Muscle layer of colon (tissue), 2 donors: ENCODE results near the gene RABL6.

Experiments
- H3K27ac ChIP-seq: one replicate; pipeline ENCODE4 v1.7.0; 2013; ENCODE audit warnings: low read depth, mild to moderate bottlenecking, low read length, moderate library complexity
- H3K27me3 ChIP-seq, 2 donors: one replicate each; pipeline ENCODE4 v1.7.0; 2013; ENCODE audit warnings: low read length in 2 of 2, mild to moderate bottlenecking in 2 of 2; ENCODE audit not compliant: insufficient read depth in 2 of 2, control insufficient read depth in 1 of 2
- H3K36me3 ChIP-seq: one replicate; pipeline ENCODE4 v1.7.0; 2013; ENCODE audit warnings: mild to moderate bottlenecking, low read length; ENCODE audit not compliant: insufficient read depth
- H3K4me1 ChIP-seq: one replicate; pipeline ENCODE4 v1.7.0; 2013; ENCODE audit warnings: mild to moderate bottlenecking, low read length; ENCODE audit not compliant: insufficient read depth
- H3K4me3 ChIP-seq, 2 donors: one replicate each; pipeline ENCODE4 v1.7.0; 2013; ENCODE audit warnings: low read length in 2 of 2, low read depth in 1 of 2, mild to moderate bottlenecking in 1 of 2, moderate library complexity in 1 of 2
- H3K9ac ChIP-seq: one replicate; pipeline ENCODE4 v1.7.0; 2013; ENCODE audit warnings: low read length
- H3K9me3 ChIP-seq: one replicate; pipeline ENCODE4 v1.7.0; 2013; ENCODE audit warnings: mild to moderate bottlenecking, low read length
- donor health status: abdominal sarcoma.
- donor health status: Adenocarcinoma of cecum.

The RABL6 gene

DNA sequence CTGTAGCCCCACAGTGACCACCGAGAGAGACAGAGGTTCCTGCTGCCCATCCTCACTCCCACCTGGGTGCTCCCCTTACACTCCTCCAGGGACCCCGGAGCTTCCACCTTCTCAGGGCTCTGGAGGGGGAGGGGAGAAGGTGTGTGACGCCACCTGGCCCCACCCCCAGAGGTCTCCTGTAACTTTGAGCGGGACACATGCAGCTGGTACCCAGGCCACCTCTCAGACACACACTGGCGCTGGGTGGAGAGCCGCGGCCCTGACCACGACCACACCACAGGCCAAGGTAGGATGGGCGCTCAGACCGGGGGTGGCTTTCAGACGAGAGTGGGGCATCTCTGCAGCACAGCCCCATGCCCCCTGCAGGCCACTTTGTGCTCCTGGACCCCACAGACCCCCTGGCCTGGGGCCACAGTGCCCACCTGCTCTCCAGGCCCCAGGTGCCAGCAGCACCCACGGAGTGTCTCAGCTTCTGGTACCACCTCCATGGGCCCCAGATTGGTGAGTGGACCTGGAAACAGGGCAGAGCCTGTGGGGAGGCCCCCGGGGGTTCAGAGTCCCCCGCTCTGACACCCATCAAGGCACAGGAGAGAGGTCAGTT is 48.9 kb downstream of the RABL6 start:
- Histone ChIP-seq H3K4me1 (peaks cover 12% of the 10 kb centered on the region), H3K27me3 (no peaks in the 10 kb centered on the region), H3K4me3 (no peak overlapping the region), H3K9ac (no peak overlapping the region), H3K9me3 (no peaks in the 10 kb centered on the region), H3K27ac (no peak overlapping the region), H3K36me3 (peaks cover 12% of the 10 kb centered on the region)

DNA sequence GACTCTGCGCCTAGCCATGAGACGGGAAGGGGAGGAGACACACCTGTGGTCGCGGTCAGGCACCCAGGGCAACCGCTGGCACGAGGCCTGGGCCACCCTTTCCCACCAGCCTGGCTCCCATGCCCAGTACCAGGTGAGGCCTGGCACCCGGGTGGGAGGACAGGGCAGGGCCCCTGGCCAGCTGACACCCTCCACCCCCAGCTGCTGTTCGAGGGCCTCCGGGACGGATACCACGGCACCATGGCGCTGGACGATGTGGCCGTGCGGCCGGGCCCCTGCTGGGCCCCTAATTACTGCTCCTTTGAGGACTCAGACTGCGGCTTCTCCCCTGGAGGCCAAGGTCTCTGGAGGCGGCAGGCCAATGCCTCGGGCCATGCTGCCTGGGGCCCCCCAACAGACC is 49.4 kb downstream of the RABL6 start:
- no peak overlapping the region for H3K27ac ChIP-seq
- no peaks in the 10 kb centered on the region for H3K27me3 ChIP-seq
- H3K9me3 ChIP-seq, result no peaks in the 10 kb centered on the region
- H3K36me3 ChIP-seq, result peaks cover 16% of the 10 kb centered on the region
- H3K9ac ChIP-seq, result no peak overlapping the region
- H3K4me3 ChIP-seq, result no peak overlapping the region
- H3K4me1 ChIP-seq, result peaks cover 12% of the 10 kb centered on the region

DNA sequence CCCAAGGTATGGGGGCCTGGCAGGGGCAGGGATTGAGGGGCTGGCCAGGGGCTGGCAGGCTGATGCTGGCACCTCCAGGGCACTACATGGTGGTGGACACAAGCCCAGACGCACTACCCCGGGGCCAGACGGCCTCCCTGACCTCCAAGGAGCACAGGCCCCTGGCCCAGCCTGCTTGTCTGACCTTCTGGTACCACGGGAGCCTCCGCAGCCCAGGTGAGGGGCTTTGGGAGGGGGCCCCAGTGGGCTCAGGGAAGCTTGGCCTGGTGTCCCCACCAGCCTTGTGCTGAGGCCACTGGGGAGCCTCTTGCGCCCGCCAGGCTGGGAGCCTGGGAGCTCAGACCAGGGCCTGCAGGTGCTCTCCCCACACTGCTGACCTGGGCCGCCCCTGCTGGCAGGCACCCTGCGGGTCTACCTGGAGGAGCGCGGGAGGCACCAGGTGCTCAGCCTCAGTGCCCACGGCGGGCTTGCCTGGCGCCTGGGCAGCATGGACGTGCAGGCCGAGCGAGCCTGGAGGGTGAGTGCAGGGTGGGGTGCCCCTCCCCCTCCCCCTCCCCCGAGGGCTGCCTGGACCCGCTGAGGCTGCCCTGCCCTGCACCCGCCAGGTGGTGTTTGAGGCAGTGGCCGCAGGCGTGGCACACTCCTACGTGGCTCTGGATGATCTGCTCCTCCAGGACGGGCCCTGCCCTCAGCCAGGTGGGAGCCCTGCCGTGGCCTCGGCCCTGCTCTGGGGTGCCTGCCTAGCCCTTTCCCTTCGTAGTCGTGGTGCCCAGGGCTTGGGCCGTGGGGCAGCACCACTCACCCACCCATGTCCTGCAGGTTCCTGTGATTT is 50.0 kb downstream of the RABL6 start:
- Histone ChIP-seq H3K27ac (no peak overlapping the region), H3K9ac (no peak overlapping the region), H3K36me3 (peaks cover 22% of the 10 kb centered on the region), H3K4me3 (no peak overlapping the region), H3K9me3 (no peaks in the 10 kb centered on the region), H3K4me1 (peaks cover 12% of the 10 kb centered on the region), H3K27me3 (no peaks in the 10 kb centered on the region)

DNA sequence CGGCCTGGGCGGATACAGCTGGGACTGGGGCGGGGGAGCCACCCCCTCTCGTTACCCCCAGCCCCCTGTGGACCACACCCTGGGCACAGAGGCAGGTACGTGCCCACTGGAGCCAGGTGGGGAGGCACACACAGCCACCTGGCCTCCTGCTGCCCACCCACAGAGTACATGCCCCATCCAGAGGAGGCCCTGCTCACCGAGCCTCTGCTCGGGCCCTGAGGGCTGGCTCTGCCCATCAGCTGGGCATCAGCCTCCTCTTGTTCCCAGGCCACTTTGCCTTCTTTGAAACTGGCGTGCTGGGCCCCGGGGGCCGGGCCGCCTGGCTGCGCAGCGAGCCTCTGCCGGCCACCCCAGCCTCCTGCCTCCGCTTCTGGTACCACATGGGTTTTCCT is 50.7 kb downstream of the RABL6 start:
- Histone ChIP-seq H3K4me1 (peaks cover 12% of the 10 kb centered on the region), H3K9me3 (no peaks in the 10 kb centered on the region), H3K27me3 (no peaks in the 10 kb centered on the region), H3K36me3 (peaks cover 28% of the 10 kb centered on the region), H3K27ac (peak overlapping the region; percentile 52), H3K4me3 (no peak overlapping the region), H3K9ac (no peak overlapping the region)

DNA sequence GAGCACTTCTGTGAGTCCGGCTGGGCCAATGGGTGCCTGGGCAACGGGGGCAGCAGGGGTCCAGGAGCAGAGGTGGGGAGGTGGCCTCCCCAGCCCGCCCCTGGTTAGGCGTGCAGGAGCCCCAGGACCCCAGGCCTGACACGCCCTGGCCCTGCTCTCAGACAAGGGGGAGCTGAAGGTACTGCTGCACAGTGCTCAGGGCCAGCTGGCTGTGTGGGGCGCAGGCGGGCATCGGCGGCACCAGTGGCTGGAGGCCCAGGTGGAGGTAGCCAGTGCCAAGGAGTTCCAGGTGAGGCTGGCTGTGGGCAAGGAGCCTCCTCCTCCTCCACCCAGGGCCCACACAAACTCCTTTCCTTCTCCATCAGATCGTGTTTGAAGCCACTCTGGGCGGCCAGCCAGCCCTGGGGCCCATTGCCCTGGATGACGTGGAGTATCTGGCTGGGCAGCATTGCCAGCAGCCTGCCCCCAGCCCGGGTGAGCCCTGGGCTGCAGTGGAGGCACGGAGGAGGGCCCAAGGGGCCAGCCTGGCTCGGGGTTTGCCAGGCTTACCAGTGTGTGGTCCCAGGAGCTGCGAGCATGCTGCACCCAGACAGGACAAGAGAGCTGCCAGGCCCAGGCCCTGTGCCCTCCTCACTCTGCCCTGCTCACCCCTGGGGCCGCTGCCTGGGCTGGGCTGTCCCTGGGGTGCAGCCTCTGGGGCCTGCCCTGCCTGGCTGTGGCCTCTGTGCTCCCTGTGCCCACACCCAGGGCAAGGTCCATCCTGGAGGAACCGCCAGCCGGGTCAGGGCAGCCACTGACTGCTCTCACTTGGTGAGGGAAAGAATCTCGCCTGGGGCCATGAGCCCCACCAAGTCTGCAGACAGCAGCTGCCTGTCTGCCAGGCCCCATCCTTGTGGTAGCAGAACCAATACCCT is 51.4 kb downstream of the RABL6 start:
- Histone ChIP-seq H3K4me1 (peaks cover 16% of the 10 kb centered on the region), H3K27ac (peak overlapping the region; percentile 52), H3K27me3 (no peaks in the 10 kb centered on the region), H3K36me3 (peaks cover 34% of the 10 kb centered on the region), H3K9ac (no peak overlapping the region), H3K4me3 (no peak overlapping the region), H3K9me3 (no peaks in the 10 kb centered on the region)

DNA sequence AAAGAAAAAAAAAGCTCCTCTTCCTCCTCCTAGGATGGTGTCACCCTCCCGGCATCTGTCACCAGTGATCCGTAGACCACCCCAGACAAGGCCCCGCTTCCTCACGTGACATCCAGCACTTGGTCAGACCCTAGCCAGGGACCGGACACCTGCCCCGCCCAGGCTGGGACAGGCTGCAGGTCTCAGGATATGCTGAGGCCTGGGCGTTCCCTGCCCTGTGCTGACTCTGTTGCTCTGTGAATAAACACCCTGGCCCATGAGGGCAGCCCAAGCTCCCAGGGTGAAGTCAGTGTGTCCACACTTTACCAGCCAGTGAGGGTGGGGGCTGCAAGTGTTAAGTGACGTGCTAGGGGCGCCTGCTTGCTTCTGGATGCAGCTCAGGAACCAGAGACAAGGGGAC is 52.8 kb downstream of the RABL6 start:
- Histone ChIP-seq H3K27ac (no peak overlapping the region), H3K9me3 (no peaks in the 10 kb centered on the region), H3K4me3 (no peak overlapping the region), H3K27me3 (no peaks in the 10 kb centered on the region), H3K36me3 (peaks cover 34% of the 10 kb centered on the region), H3K4me1 (peaks cover 28% of the 10 kb centered on the region), H3K9ac (no peak overlapping the region)

DNA sequence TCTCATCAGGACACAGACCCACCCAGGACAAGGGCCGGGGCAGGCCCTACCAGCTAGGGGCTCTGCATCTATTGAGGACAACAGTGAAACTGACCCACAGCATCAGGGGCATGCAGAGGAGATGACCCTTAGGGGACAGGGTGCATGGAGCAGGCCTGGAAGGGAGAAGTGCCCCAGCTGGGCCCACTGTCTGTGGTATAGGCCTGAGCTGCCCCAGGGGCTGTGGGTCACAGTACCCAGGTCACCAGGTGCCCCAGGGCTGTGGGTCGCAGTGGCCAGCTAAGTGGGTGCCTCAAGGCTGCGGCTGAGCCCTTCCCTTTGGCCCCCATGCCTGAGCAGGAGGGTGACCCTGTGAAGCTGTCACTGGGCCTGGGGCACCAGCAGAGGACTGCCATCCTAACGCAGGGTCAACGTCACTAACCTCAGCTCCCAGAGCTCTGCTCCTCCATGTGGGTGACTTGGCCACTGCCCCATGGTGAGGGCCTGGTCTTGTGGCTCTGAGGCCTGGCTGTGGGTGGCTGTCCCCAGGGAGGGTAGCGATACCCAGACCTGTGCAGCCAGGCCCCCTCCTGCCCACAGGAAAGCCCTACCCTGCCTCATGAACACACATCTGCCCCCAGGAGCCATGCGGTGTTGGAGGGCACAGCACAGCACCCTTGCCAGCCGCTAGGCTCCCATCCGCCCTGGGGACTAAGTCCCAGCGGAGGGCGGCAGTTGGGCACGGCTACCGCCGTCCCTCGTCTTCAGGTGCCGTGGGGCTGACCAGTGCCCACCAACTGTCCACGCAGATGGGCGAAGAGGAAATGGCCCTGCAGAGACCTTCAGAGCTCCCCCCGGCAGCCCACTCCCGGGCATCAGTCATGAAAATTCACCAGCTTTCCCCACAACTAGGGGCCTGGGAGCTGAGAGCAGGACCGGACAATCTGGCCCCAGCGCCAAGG is 53.5 kb downstream of the RABL6 start:
- no peaks in the 10 kb centered on the region for H3K9me3 ChIP-seq
- H3K4me1 ChIP-seq, result peaks cover 28% of the 10 kb centered on the region
- peaks cover 34% of the 10 kb centered on the region for H3K36me3 ChIP-seq
- H3K27me3 ChIP-seq, result no peaks in the 10 kb centered on the region
- H3K27ac ChIP-seq, result no peak overlapping the region
- H3K9ac ChIP-seq, result no peak overlapping the region
- H3K4me3 ChIP-seq, result no peak overlapping the region

DNA sequence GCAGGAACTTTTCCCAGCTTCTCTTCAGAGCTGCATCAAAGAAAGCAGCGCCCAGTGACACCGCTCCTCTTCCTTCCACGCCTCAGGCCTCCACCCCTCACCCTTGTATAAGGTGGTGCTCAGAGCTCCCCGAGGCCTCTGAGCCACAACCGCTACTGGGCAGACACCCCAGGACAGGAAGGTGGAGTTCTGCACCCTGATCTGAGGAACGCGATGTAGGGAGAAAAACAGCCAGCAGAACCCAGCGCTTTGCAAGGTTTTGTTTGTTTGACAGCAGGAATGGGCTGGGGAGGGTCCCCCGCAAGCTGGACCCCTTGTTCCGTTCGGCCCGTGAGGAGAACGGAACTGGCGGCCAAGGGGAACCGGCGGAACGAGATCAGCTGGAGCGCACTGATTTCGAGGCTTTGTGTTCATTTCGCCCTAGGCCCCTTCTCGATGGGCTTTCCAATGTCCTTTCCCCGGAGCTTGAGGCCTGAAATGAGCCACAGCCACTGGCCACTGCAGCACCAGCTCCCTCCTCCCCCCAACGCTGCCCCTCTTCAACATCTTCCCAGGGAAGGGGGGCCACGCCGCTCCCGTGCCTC is 54.2 kb downstream of the RABL6 start:
- peaks cover 28% of the 10 kb centered on the region for H3K4me1 ChIP-seq
- H3K27ac ChIP-seq, result no peak overlapping the region

DNA sequence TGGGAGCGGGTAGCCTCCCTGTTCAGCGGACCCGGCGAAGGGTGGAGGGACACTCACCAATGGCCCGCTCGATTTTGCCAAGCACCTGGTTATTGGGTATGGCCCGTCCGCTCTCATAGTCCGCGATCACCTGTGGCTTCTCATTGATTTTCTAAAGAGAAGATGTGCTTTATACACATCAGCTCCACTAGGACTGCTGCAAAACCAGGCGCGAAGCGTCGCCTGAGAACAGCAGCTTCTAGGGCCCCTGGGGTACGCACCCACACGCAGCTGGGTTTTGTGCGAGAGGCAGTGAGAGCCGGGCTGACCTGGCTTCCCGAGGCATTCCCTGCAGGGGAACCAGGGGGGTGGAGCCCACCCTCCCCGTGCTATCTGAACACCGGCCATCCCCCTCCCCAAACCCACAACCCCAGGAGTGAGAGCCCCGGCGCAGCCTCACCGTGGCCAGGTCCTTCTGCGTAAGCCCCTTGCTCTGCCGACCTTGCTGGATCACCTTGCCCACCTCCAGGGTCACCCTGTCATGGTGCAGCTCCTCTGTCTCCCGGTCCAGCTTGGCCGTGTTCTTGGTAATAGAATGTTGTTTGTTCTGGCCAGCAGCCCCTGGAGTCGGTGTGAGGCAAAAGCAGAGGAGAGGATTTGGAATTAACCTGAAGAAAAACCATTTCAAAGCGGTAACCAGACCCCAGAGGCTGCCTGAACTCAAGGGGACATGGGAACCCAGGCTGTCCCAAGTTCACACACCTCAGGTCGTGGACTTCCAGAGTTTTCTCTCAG is 55.3 kb downstream of the RABL6 start:
- H3K27ac ChIP-seq, result no peak overlapping the region
- H3K4me1 ChIP-seq, result peaks cover 28% of the 10 kb centered on the region
- H3K36me3 ChIP-seq, result peaks cover 34% of the 10 kb centered on the region
- no peak overlapping the region for H3K9ac ChIP-seq
- no peaks in the 10 kb centered on the region for H3K9me3 ChIP-seq
- no peak overlapping the region for H3K4me3 ChIP-seq
- H3K27me3 ChIP-seq, result no peaks in the 10 kb centered on the region

More for the DNA sequence above, 54.2 kb downstream of the RABL6 start:
- Histone ChIP-seq H3K4me3 (no peak overlapping the region), H3K27me3 (no peaks in the 10 kb centered on the region), H3K9me3 (no peaks in the 10 kb centered on the region), H3K36me3 (peaks cover 34% of the 10 kb centered on the region), H3K9ac (no peak overlapping the region)
